ENCODE measurements around the gene CADM3. TPM values are rescaled to one million over a fixed set of nuclear protein-coding genes. Genes with fewer than 3 reads are reported as not detected.

CADM3 gene
- polyA plus RNA-seq, 3 donors: not detected

DNA sequence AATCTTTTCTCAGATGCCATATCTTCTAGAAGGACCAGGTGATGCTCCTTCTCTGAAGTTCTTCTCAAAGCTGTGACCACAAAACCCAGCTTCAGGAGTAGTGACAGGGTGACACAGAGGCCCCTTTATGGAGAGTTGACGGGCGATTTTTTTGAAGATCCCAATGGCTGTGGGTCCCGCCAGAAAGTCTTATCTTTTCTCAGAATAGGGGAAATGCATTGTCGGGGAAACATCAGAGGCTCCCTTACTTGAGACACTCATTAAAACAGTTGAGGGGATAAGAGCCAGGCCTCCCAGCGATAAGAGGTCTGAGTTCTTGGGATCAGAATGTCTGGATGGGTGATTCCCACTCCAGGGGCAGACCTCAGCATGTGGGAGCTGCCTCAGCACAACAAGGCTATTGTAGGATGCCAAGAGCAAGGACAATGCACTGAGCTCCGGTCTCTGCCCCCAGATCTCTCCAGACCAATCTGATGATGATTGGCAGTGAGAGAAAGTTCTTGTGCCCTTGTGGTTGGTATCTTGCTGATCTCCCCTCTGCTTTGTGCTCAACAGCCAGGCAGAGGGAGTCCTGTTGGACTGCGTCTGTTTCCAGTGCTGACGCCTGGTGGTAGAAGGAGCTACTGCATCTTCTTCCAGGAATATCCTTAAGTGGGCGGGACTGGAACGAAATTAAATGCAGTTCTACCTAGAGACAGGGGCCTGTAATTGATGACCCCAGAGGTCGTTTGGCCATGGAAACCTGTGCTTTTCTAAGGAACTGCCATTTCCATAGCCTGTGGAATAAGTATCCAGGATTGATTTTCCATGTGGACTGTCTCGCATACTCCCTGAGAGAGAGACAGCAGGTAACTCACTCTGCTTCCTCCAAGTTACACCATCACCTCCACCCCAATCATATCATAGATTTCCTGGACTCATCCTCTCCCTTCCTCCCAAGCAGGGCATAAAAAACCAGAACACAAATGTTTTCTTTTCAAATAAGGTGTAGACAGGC lies 26.4 kb downstream of the CADM3 start:
- Histone ChIP-seq H3K27ac (ENCODE audit: low read depth in 1 of 2, low read length in 2 of 2) (no peak overlapping the region), H3K9ac (ENCODE audit: insufficient read depth, low read length, poor library complexity, severe bottlenecking) (no peak overlapping the region), H3K9me3 (replicated peaks in 1 of 2; ENCODE audit: control insufficient read depth in 1 of 2, insufficient read depth in 1 of 2, low read length in 2 of 2) (no peaks in the 10 kb centered on the region), H3K4me3 (replicated peaks in 1 of 3; ENCODE audit: low read depth in 2 of 3, low read length in 3 of 3) (no peak overlapping the region), H3K4me1 (ENCODE audit: control insufficient read depth in 1 of 2, insufficient read depth in 2 of 2, low read length in 2 of 2) (peaks cover 16 to 19% of the 10 kb centered on the region in 2 donors), H2AFZ (ENCODE audit: insufficient read depth, low read depth, low read length, poor library complexity, severe bottlenecking) (no peak overlapping the region), H3K36me3 (replicated peaks in 1 of 2; ENCODE audit: control insufficient read depth in 1 of 2, insufficient read depth in 2 of 2, low read length in 2 of 2) (no peaks in the 10 kb centered on the region), H4K20me1 (ENCODE audit: insufficient read depth, low read length) (no peaks in the 10 kb centered on the region), H3K79me2 (ENCODE audit: insufficient read depth, low read length) (no peaks in the 10 kb centered on the region), H3K4me2 (replicated peaks; ENCODE audit: extremely low read depth, low read length, poor library complexity, severe bottlenecking) (no peak overlapping the region), H3K27me3 (ENCODE audit: control insufficient read depth in 2 of 2, insufficient read depth in 2 of 2, low read length in 2 of 2) (no peaks in the 10 kb centered on the region)
- Mint-ChIP-seq H3K4me1 (peaks cover 29% of the 10 kb centered on the region), H3K36me3 (no peaks in the 10 kb centered on the region), H3K9me3 (peaks cover 0 to 2% (median 0%) of the 10 kb centered on the region in 7 donors), H3K27ac (no peak overlapping the region), H3K27me3 (ENCODE audit: low read depth in 3 of 3) (peaks cover 7 to 12% (median 10%) of the 10 kb centered on the region in 3 donors), H3K4me3 (no peak overlapping the region)
- intact Hi-C loops (cut with micrococcal nuclease): loop anchor here (5.0 kb wide), 1 partner anchor 36 kb away; no protein-coding TSS in a partner anchor
- peak; percentile 48 to 70 (median 61) for DNase-seq
- 28% methylated on average over 7 of the region's 12 CpGs for WGBS (ENCODE audit: insufficient coverage)
- peak; percentile 91 for TF ChIP-seq CTCF (IDR thresholded peaks at IDR 0.05)

DNA sequence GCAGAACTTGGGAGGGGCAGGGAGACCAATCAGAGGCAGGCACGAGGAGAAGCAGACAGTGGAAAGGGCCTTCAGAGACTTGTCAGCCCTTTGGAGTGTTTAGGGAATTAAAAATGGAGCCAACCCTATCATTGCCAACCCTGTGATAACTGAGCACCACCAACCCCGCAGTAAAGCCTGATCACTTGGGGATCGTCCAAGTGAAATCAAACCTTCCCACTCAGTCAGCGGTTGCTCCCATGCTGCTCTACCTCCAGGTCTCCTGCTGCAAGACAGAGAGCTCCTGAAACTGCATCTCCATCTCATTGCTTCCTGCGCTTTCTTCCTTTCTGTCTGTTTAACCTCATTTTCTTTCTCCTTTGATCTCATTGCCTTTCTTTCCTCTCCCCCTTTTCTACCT lies 28.5 kb downstream of the CADM3 start:
- H3K4me3 Mint-ChIP-seq: no peak overlapping the region
- peaks cover 44% of the 10 kb centered on the region for H3K4me1 Mint-ChIP-seq
- H3K79me2 ChIP-seq (ENCODE audit: insufficient read depth, low read length): no peaks in the 10 kb centered on the region
- peaks cover 7 to 12% (median 9%) of the 10 kb centered on the region in 3 donors for H3K27me3 Mint-ChIP-seq (ENCODE audit: low read depth in 3 of 3)
- no peak overlapping the region for H3K9ac ChIP-seq (ENCODE audit: insufficient read depth, low read length, poor library complexity, severe bottlenecking)
- no peak for TF ChIP-seq CTCF (IDR thresholded peaks at IDR 0.05)
- H3K9me3 ChIP-seq (replicated peaks in 1 of 2; ENCODE audit: control insufficient read depth in 1 of 2, insufficient read depth in 1 of 2, low read length in 2 of 2): no peaks in the 10 kb centered on the region
- intact Hi-C loops (cut with micrococcal nuclease): loop anchor here (2.0 to 5.0 kb wide), 3 partner anchors 38 to 73 kb away; no protein-coding TSS in a partner anchor
- peaks cover 0 to 2% (median 0%) of the 10 kb centered on the region in 7 donors for H3K9me3 Mint-ChIP-seq
- no peaks in the 10 kb centered on the region for H4K20me1 ChIP-seq (ENCODE audit: insufficient read depth, low read length)
- H3K4me2 ChIP-seq (replicated peaks; ENCODE audit: extremely low read depth, low read length, poor library complexity, severe bottlenecking): no peak overlapping the region
- H3K27ac ChIP-seq (ENCODE audit: low read depth in 1 of 2, low read length in 2 of 2): no peak overlapping the region
- DNase-seq: no peak
- no peak overlapping the region for H3K27ac Mint-ChIP-seq
- H3K4me3 ChIP-seq (replicated peaks in 1 of 3; ENCODE audit: low read depth in 2 of 3, low read length in 3 of 3): no peak overlapping the region
- peaks cover 19 to 25% of the 10 kb centered on the region in 2 donors for H3K4me1 ChIP-seq (ENCODE audit: control insufficient read depth in 1 of 2, insufficient read depth in 2 of 2, low read length in 2 of 2)
- 84% methylated on average over 4 of the region's 5 CpGs for WGBS (ENCODE audit: insufficient coverage)
- H3K27me3 ChIP-seq (ENCODE audit: control insufficient read depth in 2 of 2, insufficient read depth in 2 of 2, low read length in 2 of 2): no peaks in the 10 kb centered on the region
- H2AFZ ChIP-seq (ENCODE audit: insufficient read depth, low read depth, low read length, poor library complexity, severe bottlenecking): no peak overlapping the region
- H3K36me3 ChIP-seq (replicated peaks in 1 of 2; ENCODE audit: control insufficient read depth in 1 of 2, insufficient read depth in 2 of 2, low read length in 2 of 2): no peaks in the 10 kb centered on the region
- H3K36me3 Mint-ChIP-seq: no peaks in the 10 kb centered on the region
